Measurements from ENCODE around the gene RCVRN. TPM values are rescaled to one million over a fixed set of nuclear protein-coding genes. Genes with fewer than 3 reads are reported as not detected.

Gene RCVRN
- total and polyA plus RNA-seq, 8 donors: 0.18 to 0.75 TPM; not detected in 6

GRCh38 chr17:9935408-9935807 lies 30.3 kb upstream of the RCVRN start:
- intact Hi-C loops (cut with DNase I; ENCODE audit: low total_unique reads): no loop called here
- no peak overlapping the region for H3K27ac ChIP-seq
- no peak for DNase-seq
- H3K36me3 ChIP-seq: peaks cover 0 to 40% (median 15%) of the 10 kb centered on the region in 4 donors
- H3K4me3 ChIP-seq: no peak overlapping the region
- peaks cover 0 to 17% (median 0%) of the 10 kb centered on the region in 3 donors for H3K27me3 ChIP-seq
- H3K4me1 ChIP-seq: peaks cover 0 to 12% (median 7%) of the 10 kb centered on the region in 4 donors
- TF ChIP-seq CTCF (IDR thresholded peaks at IDR 0.05) (no peak), POLR2AphosphoS5 (IDR thresholded peaks at IDR 0.05) (no peak), POLR2A (IDR thresholded peaks at IDR 0.05) (no peak), EP300 (IDR thresholded peaks at IDR 0.05) (no peak)
- WGBS, 5 donors: 71 to 79% (median 76%) methylated on average over 6 of the region's 6 CpGs
- H3K9me3 ChIP-seq: peaks cover 0 to 14% (median 5%) of the 10 kb centered on the region in 4 donors

GRCh38 chr17:9934331-9934730 lies 29.3 kb upstream of the RCVRN start:
- no peak overlapping the region for H3K4me3 ChIP-seq
- H3K4me1 ChIP-seq: peaks cover 0 to 12% (median 7%) of the 10 kb centered on the region in 4 donors
- 70 to 84% (median 83%) methylated on average over 7 of the region's 7 CpGs for WGBS, 5 donors
- H3K27me3 ChIP-seq: peaks cover 0 to 17% (median 0%) of the 10 kb centered on the region in 3 donors
- TF ChIP-seq POLR2A (IDR thresholded peaks at IDR 0.05) (no peak), CTCF (IDR thresholded peaks at IDR 0.05) (no peak), EP300 (IDR thresholded peaks at IDR 0.05) (no peak), POLR2AphosphoS5 (IDR thresholded peaks at IDR 0.05) (no peak)
- H3K9me3 ChIP-seq: peaks cover 0 to 14% (median 5%) of the 10 kb centered on the region in 4 donors
- no peak overlapping the region for H3K27ac ChIP-seq
- peaks cover 0 to 29% (median 8%) of the 10 kb centered on the region in 4 donors for H3K36me3 ChIP-seq
- intact Hi-C loops (cut with DNase I; ENCODE audit: low total_unique reads): no loop called here
- no peak for DNase-seq

DNA sequence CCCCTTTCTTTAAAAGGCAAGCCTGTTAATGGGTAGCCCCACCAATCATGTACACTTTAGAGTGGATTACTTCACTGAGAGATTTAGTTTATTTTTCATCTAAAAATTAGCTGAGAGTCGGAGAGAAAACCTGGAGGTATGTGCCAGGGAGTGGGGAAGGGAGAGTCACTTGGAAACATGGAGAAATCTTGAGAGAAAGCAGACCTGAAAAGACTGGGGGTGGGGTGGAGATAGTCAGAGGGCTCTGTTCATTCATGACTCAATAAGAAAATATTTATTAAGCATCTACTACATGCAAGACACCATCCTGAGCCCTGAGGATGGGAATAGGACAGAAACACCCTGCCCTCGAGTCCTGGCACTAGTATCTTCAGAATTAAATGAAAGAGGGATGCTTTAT lies 27.4 kb upstream of the RCVRN start:
- no peak for DNase-seq
- H3K27ac ChIP-seq: no peak overlapping the region
- TF ChIP-seq POLR2AphosphoS5 (IDR thresholded peaks at IDR 0.05): no peak
- no peak for TF ChIP-seq CTCF (IDR thresholded peaks at IDR 0.05)
- intact Hi-C loops (cut with DNase I; ENCODE audit: low total_unique reads): no loop called here
- H3K9me3 ChIP-seq: peaks cover 0 to 1% (median 0%) of the 10 kb centered on the region in 4 donors
- 62 to 80% (median 67%) methylated on average over 2 of the region's 2 CpGs for WGBS, 5 donors
- peaks cover 0 to 18% (median 3%) of the 10 kb centered on the region in 4 donors for H3K36me3 ChIP-seq
- no peak overlapping the region for H3K4me3 ChIP-seq
- peaks cover 0 to 15% (median 7%) of the 10 kb centered on the region in 4 donors for H3K4me1 ChIP-seq
- peaks cover 0 to 17% (median 0%) of the 10 kb centered on the region in 3 donors for H3K27me3 ChIP-seq

DNA sequence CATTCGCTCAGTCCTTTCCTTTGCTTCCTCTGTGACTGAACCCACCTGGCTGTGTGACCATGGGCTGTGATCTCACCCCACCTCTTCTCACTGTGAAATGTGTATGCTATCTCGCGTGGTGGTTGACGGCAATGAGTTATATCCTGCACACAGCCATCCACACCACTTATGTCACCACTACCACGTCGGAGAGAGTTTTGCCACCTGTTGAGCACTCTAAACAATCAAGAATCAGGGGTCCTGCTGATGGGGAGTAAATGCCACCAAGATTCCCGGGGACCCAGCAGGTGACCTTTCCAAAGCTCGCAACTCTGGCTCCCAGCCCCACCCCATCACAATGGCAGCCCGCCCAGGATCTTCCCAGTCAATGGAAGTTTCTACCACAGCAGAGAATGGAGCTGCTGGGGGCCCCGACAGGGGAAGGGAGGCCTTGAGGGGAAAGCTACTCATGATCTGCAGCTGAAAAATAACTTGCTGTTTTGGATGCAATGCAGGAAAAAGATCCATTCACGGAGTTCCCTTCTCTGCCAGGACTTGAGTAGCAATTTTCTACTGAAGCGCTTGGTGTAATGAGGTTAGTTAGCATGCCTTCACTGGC lies 26.2 kb upstream of the RCVRN start:
- 67 to 76% (median 70%) methylated on average over 12 of the region's 12 CpGs for WGBS, 5 donors
- Histone ChIP-seq H3K4me3 (no peak overlapping the region), H3K36me3 (peaks cover 0 to 23% (median 4%) of the 10 kb centered on the region in 4 donors), H3K4me1 (peaks cover 0 to 4% (median 0%) of the 10 kb centered on the region in 4 donors), H3K27ac (no peak overlapping the region), H3K9me3 (no peaks in the 10 kb centered on the region), H3K27me3 (peaks cover 0 to 17% (median 0%) of the 10 kb centered on the region in 3 donors)
- no peak for TF ChIP-seq POLR2AphosphoS5 (IDR thresholded peaks at IDR 0.05)
- no peak for TF ChIP-seq POLR2A (IDR thresholded peaks at IDR 0.05)
- no peak for TF ChIP-seq CTCF (IDR thresholded peaks at IDR 0.05)
- no peak for TF ChIP-seq EP300 (IDR thresholded peaks at IDR 0.05)
- intact Hi-C loops (cut with DNase I; ENCODE audit: low total_unique reads): no loop called here
- DNase-seq: peak in 1 of 2 donors; percentile 37
